NCI-H187 treated with DMSO at 0.1 percent for 48 hours (cell line): ENCODE measurements around the gene MSMP.

Experiments
- DNase-seq: peaks from one replicate; lab custom pipeline; 2025; lab: John Stamatoyannopoulos, UW

MSMP gene

GRCh38 chr9:35743880-35744518 is 10.1 kb downstream of the MSMP start:
- no peak for DNase-seq

- DNase-seq = no peak
These were observed 10.6 kb downstream of the MSMP start for GRCh38 chr9:35743452-35743851.

GRCh38 chr9:35741740-35742139 is 12.3 kb downstream of the MSMP start:
- DNase-seq = no peak

- DNase-seq = no peak
These were observed 13.8 kb downstream of the MSMP start for GRCh38 chr9:35740243-35740642.

GRCh38 chr9:35738924-35739323 is 15.2 kb downstream of the MSMP start:
- no peak for DNase-seq

- DNase-seq = no peak
These were observed 15.9 kb downstream of the MSMP start for GRCh38 chr9:35738186-35738585.

GRCh38 chr9:35737143-35737542 is 16.9 kb downstream of the MSMP start:
- no peak for DNase-seq

- no peak for DNase-seq
These were observed 17.9 kb downstream of the MSMP start for GRCh38 chr9:35736201-35736633.

- DNase-seq = no peak
These were observed 20.0 kb downstream of the MSMP start for GRCh38 chr9:35734096-35734495.

GRCh38 chr9:35732800-35733541 is 21.1 kb downstream of the MSMP start:
- DNase-seq = no peak

- DNase-seq = peak; percentile 46
These were observed 21.8 kb downstream of the MSMP start, which contains the start of the genes CREB3 and TLN1 for GRCh38 chr9:35732185-35732799. Gene CREB3 (plus strand): TSS chr9:35732666. CDS start chr9:35732773, 107 bp downstream. Gene TLN1 (minus strand): TSS chr9:35732195. CDS start chr9:35725694, 6,501 bp downstream.

GRCh38 chr9:35731415-35732184 is 22.5 kb downstream of the MSMP start:
- DNase-seq = no peak

- DNase-seq = no peak
These were observed 23.6 kb downstream of the MSMP start for GRCh38 chr9:35730486-35730854.

- DNase-seq = no peak
These were observed 24.2 kb downstream of the MSMP start for GRCh38 chr9:35729700-35730485.

GRCh38 chr9:35729101-35729500 is 25.0 kb downstream of the MSMP start:
- no peak for DNase-seq

GRCh38 chr9:35728041-35728971 is 25.8 kb downstream of the MSMP start:
- no peak for DNase-seq

GRCh38 chr9:35727676-35728040 is 26.4 kb downstream of the MSMP start:
- DNase-seq = no peak

GRCh38 chr9:35726931-35727330 is 27.1 kb downstream of the MSMP start:
- no peak for DNase-seq

GRCh38 chr9:35725362-35725761 is 28.7 kb downstream of the MSMP start:
- no peak for DNase-seq

- DNase-seq = no peak
These were observed 30.2 kb downstream of the MSMP start for GRCh38 chr9:35723908-35724307.
